K562 (cell line): Measurements from ENCODE around the gene SDE2. TPM values are rescaled to one million over a fixed set of nuclear protein-coding genes. Genes with fewer than 3 reads are reported as not detected.

Experiments used
- BMI1 ChIP-seq: fragments of 150-350 bp; IDR thresholded peaks from 2 replicates; pipeline ENCODE4 v1.6.1; 2014; ENCODE audit warnings: low read length
- CBFA2T2 ChIP-seq: fragments of 450-650 bp; conservative IDR thresholded peaks from 2 replicates; pipeline ENCODE4 v1.6.1; 2017; ENCODE audit warnings: mild to moderate bottlenecking
- ESRRB ChIP-seq: fragments of 250-450 bp; sonication (Bioruptor Pico); IDR thresholded peaks from 2 replicates; pipeline ENCODE4 v1.5.0; 2020; ENCODE audit warnings: mild to moderate bottlenecking, moderate library complexity, borderline replicate concordance
- GATA2 ChIP-seq: sonication (generic); formaldehyde crosslinking; IDR thresholded peaks from 2 replicates; pipeline ENCODE4 v1.4.0; 2020; ENCODE audit warnings: mild to moderate bottlenecking, missing genetic modification reagents
- HCFC1 ChIP-seq: IDR thresholded peaks from 2 replicates; pipeline ENCODE4 v1.6.1; 2012; ENCODE audit warnings: low read depth, low read length, improper control_type of control experiment
- JUNB ChIP-seq: fragments of 450-650 bp; formaldehyde crosslinking; conservative IDR thresholded peaks from 2 replicates; pipeline ENCODE4 v1.4.0; 2020; ENCODE audit warnings: mild to moderate bottlenecking
- PPARD ChIP-seq: fragments of 250-450 bp; sonication (Bioruptor Pico); IDR thresholded peaks from 2 replicates; pipeline ENCODE4 v1.8.0; 2022; ENCODE audit warnings: inconsistent platforms, mild to moderate bottlenecking, moderate library complexity
- TAF7 ChIP-seq: fragments of 450-650 bp; IDR thresholded peaks from 2 replicates; pipeline ENCODE4 v1.6.1; 2016; ENCODE audit warnings: missing genetic modification characterization, missing compliant biosample characterization
- TSC22D4 ChIP-seq: fragments of 450-650 bp; IDR thresholded peaks from 2 replicates; pipeline ENCODE4 v1.6.1; 2016; ENCODE audit warnings: missing genetic modification characterization, missing biosample characterization, control low read depth
- ZKSCAN1 ChIP-seq: fragments of 150-350 bp; IDR thresholded peaks from 2 replicates; pipeline ENCODE4 v1.6.1; 2016; ENCODE audit warnings: low read depth, low read length
- ZNF140 ChIP-seq: fragments of 250-450 bp; sonication (Bioruptor Pico); IDR thresholded peaks from 2 replicates; pipeline ENCODE4 v1.8.0; 2021; ENCODE audit warnings: moderate library complexity, mild to moderate bottlenecking, inconsistent platforms
- polyA plus RNA-seq, 8 experiments: library from polyadenylated mRNA; depleted of rRNA in 4 of 8; stranded (reverse) in 5 of 8; unstranded in 3 of 8; fragments of >200 nt; fragmentation: Nextera tagmentation in 2 of 8; fragmentation: Illumina TruSeq in 1 of 8; extraction: Ambion mirVana in 2 of 8; extraction: Trizol in 1 of 8; gene quantifications; 2 replicates each; pipeline versions ENCODE4 v1.2.1 to v1.2.3, GENCODE V29; 2011 to 2014; ENCODE audit warnings: inconsistent platforms in 1 of 8, missing spikeins in 1 of 8
- total RNA-seq, 7 experiments: library from RNA; depleted of rRNA in 6 of 7; stranded (reverse); fragments of >200 nt in 6 of 7; fragmentation: Illumina TruSeq in 2 of 7; extraction: Trizol in 2 of 7; gene quantifications; 2 replicates each; pipeline versions ENCODE4 v1.2.1 to v1.2.3, GENCODE V29; 2011 to 2021; ENCODE audit warnings: low replicate concordance in 1 of 7
- TF ChIP-seq, protein P1 (sequence below): fragments of 450-650 bp; IDR thresholded peaks from 2 replicates; pipeline ENCODE4 v1.6.1; 2016; ENCODE audit warnings: mild to moderate bottlenecking
- TF ChIP-seq, protein P2 (sequence below): IDR thresholded peaks from 2 replicates; pipeline ENCODE4 v1.6.1; 2011; ENCODE audit warnings: borderline replicate concordance, low read depth, mild to moderate bottlenecking, moderate library complexity, low read length; ENCODE audit not compliant: insufficient read depth, poor library complexity, severe bottlenecking
- TF ChIP-seq, protein P3 (sequence below): fragments of 250-450 bp; sonication (Bioruptor Pico); IDR thresholded peaks from 2 replicates; pipeline ENCODE4 v1.8.0; 2022; ENCODE audit warnings: inconsistent platforms, mild to moderate bottlenecking, moderate library complexity, borderline replicate concordance

SDE2 gene
- total and polyA plus RNA-seq, 9 of the 15 experiments (the other 6 are each of a cell fraction or from before 2014, with no cell fraction given) = 14.3 to 62.3 (median 46.0) TPM

DNA sequence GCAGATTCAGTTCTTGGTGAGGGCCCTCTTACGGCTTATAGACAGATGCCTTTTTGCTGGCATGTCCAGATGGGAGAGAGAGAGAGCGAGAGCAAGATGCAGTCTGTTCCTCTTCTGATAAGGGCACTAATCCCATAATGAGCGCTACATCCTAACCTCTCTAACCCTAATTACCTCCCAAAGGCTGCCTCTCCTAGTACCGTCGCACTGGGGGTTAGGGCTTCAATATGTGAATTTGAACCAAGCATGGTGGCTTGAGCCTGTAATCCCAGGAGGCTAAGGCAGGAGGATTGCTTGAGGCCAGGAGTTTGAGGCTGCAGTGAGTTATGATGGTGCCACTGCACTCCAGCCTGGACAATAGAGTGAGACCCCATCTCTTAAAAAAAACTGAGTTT, 10.5 kb upstream of the SDE2 start (continued):
- TF ChIP-seq, protein P1, sequence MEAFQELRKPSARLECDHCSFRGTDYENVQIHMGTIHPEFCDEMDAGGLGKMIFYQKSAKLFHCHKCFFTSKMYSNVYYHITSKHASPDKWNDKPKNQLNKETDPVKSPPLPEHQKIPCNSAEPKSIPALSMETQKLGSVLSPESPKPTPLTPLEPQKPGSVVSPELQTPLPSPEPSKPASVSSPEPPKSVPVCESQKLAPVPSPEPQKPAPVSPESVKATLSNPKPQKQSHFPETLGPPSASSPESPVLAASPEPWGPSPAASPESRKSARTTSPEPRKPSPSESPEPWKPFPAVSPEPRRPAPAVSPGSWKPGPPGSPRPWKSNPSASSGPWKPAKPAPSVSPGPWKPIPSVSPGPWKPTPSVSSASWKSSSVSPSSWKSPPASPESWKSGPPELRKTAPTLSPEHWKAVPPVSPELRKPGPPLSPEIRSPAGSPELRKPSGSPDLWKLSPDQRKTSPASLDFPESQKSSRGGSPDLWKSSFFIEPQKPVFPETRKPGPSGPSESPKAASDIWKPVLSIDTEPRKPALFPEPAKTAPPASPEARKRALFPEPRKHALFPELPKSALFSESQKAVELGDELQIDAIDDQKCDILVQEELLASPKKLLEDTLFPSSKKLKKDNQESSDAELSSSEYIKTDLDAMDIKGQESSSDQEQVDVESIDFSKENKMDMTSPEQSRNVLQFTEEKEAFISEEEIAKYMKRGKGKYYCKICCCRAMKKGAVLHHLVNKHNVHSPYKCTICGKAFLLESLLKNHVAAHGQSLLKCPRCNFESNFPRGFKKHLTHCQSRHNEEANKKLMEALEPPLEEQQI = peak; percentile 44; the same call in 1 of the 2 replicates
- TF ChIP-seq TAF7 (tag) = no peak
- TF ChIP-seq TSC22D4 (tag) = no peak
- 0 out of 2 replicates have a peak, but pooled peaks have one; percentile 37 for TF ChIP-seq ZKSCAN1
- TF ChIP-seq GATA2 = peak; percentile 83
- no peak for TF ChIP-seq HCFC1
- no peak for TF ChIP-seq ZNF140 (CRISPR knock-in tag)
- TF ChIP-seq, protein P2, sequence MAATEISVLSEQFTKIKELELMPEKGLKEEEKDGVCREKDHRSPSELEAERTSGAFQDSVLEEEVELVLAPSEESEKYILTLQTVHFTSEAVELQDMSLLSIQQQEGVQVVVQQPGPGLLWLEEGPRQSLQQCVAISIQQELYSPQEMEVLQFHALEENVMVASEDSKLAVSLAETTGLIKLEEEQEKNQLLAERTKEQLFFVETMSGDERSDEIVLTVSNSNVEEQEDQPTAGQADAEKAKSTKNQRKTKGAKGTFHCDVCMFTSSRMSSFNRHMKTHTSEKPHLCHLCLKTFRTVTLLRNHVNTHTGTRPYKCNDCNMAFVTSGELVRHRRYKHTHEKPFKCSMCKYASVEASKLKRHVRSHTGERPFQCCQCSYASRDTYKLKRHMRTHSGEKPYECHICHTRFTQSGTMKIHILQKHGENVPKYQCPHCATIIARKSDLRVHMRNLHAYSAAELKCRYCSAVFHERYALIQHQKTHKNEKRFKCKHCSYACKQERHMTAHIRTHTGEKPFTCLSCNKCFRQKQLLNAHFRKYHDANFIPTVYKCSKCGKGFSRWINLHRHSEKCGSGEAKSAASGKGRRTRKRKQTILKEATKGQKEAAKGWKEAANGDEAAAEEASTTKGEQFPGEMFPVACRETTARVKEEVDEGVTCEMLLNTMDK = no peak
- TF ChIP-seq CBFA2T2 = peak; percentile 94
- TF ChIP-seq JUNB (CRISPR knock-in tag) = no peak
- TF ChIP-seq ESRRB (CRISPR knock-in tag) = no peak
- TF ChIP-seq, protein P3, sequence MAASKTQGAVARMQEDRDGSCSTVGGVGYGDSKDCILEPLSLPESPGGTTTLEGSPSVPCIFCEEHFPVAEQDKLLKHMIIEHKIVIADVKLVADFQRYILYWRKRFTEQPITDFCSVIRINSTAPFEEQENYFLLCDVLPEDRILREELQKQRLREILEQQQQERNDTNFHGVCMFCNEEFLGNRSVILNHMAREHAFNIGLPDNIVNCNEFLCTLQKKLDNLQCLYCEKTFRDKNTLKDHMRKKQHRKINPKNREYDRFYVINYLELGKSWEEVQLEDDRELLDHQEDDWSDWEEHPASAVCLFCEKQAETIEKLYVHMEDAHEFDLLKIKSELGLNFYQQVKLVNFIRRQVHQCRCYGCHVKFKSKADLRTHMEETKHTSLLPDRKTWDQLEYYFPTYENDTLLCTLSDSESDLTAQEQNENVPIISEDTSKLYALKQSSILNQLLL (CRISPR knock-in tag) = no peak
- TF ChIP-seq PPARD = no peak
- TF ChIP-seq BMI1 = no peak
